LNCaP clone FGC (cell line): ENCODE results near the gene UBL5.
"Not testable (repeated sequence)": the region's sequence is repeated elsewhere in the genome, so short reads cannot be mapped to it uniquely, and the experiment has no call there.

Source experiments
- DNase-seq: peaks from one replicate; pipeline ENCODE4 v3.0.0-alpha.2; 2011; ENCODE audit warnings: low read depth
- H3K4me3 ChIP-seq: 2 replicates; pipeline ENCODE4 v1.5.1; 2011; ENCODE audit warnings: mild to moderate bottlenecking, low read depth, low read length, control low read depth
- CTCF ChIP-seq: IDR thresholded peaks from 2 replicates; pipeline ENCODE4 v1.5.1; 2012; ENCODE audit warnings: mild to moderate bottlenecking; ENCODE audit not compliant: control insufficient read depth, insufficient read depth; ENCODE audit errors: extremely low read depth

Gene UBL5

GRCh38 chr19:9835507-9835949 is 7.8 kb downstream of the UBL5 start:
- TF ChIP-seq CTCF = no peak

DNA sequence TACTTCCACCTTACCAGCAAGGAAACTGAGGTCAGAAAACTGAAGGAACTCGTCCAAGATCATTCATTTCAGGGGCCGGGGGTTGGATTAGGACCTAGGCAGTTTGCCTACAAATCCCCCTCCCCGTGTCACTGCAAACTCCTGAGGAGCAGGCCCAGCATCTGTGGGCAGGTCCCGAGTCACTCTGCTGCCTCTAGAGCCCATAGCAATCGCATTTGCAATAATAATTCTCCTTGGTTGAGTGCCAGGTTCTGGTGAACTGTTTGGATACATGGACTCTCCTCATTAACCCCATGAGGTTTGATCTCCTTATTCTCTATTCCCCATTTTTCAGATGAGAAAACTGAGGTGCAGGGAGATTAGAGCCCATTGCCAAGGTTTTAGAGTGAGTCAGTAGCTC is 8.3 kb downstream of the UBL5 start:
- DNase-seq = peak; percentile 44
- 0 out of 2 replicates have a peak, but pooled peaks have one; percentile 16 for TF ChIP-seq CTCF
- peak overlapping the region; percentile 80 for H3K4me3 ChIP-seq

More at GRCh38 chr19:9835507-9835949, 7.8 kb downstream of the UBL5 start:
- H3K4me3 ChIP-seq = peak overlapping the region; percentile 80
- DNase-seq = no peak

DNA sequence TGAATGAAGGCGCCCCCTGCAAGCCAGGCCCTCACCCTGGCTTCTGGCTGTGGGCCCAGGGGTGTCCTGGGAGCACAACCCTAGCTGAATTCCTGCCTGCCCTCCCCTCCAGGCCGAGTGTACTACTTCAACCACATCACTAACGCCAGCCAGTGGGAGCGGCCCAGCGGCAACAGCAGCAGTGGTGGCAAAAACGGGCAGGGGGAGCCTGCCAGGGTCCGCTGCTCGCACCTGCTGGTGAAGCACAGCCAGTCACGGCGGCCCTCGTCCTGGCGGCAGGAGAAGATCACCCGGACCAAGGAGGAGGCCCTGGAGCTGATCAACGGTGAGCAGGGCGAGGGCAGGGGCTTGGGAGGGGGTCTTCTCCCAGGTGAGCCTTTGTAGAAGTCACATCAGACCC is 10.6 kb downstream of the UBL5 start:
- no peak for DNase-seq

GRCh38 chr19:9839415-9839814 is 11.7 kb downstream of the UBL5 start:
- TF ChIP-seq CTCF = no peak
- H3K4me3 ChIP-seq = no peak overlapping the region
- DNase-seq = peak; percentile 80

More for the DNA sequence above, 10.6 kb downstream of the UBL5 start:
- TF ChIP-seq CTCF = no peak
- H3K4me3 ChIP-seq = no peak overlapping the region

DNA sequence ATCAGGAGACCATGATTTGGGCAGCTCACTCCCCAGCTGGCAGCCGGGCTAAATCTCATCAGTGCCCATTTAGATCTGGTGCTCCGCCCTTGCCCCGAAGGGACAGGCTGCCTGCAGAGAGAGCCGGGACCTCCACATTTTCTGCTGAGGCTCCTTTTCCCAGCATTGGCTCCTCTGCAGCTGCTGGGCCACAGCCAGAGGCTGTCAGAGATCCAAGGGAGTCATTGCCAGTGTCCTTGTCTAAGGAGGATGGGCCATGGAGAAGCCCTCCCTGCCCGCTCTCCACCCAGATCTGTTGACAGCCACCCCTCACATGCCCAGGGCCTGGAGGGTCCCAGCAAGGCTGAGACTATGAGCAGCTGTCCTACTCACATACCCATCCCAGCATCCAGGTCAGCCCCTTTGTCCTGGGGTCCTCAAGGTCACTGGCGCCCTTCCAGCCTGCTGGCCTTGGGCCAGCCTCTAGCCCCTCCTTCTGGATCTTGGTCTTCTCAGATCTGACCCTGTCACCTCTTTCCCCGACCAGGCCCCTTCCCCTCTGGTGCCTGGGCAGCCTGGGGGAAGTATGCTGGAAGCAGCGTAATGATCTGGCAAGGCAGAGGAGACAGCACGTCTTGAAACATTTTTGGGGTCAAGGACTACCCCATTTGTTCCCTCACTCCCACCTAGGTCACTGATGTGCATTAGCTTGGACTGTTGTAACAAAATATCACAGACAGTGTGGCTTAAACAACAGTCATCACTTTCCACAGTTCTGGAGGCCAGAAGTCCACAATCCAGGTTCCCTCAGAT is 15.3 kb downstream of the UBL5 start:
- TF ChIP-seq CTCF = no peak
- H3K4me3 ChIP-seq = no peak overlapping the region
- no peak for DNase-seq

- not testable (repeated sequence) for DNase-seq, H3K4me3 ChIP-seq
These were observed 16.0 kb downstream of the UBL5 start for GRCh38 chr19:9843626-9844273.

DNA sequence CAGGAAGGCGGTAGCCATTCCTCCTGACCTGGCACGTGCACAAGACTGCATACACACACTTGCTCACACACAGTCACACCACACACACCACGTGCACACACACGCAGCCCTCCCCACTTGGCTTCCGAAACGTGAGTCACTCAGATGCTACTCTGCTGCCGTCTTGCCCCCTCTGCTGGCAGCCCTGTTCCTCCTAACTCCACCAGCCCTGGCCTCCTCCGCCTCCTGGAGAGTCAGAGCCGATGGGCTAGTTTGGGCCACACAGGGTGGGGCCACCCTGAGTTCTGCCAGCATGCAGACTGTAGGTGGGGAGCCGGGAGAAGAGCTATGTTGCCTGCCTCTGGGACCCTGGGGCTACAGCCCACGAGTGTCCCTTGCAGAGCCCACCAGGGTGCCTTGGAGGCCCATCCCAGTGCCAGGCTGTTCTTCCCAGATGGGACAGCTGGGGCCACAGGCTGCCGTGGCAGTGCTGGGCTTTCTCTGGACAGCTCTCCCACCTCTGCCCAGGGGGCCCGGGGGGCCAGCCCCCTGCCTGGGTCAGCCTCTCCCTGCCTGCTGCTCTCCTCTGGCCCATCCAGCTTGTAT is 19.5 kb downstream of the UBL5 start:
- peak; percentile 54 for TF ChIP-seq CTCF
- no peak for DNase-seq
- no peak overlapping the region for H3K4me3 ChIP-seq
